Measurements from ENCODE around the gene ZNF225.
"Not testable (repeated sequence)": the region's sequence is repeated elsewhere in the genome, so short reads cannot be mapped to it uniquely, and the experiment has no call there.

The ZNF225 gene

DNA sequence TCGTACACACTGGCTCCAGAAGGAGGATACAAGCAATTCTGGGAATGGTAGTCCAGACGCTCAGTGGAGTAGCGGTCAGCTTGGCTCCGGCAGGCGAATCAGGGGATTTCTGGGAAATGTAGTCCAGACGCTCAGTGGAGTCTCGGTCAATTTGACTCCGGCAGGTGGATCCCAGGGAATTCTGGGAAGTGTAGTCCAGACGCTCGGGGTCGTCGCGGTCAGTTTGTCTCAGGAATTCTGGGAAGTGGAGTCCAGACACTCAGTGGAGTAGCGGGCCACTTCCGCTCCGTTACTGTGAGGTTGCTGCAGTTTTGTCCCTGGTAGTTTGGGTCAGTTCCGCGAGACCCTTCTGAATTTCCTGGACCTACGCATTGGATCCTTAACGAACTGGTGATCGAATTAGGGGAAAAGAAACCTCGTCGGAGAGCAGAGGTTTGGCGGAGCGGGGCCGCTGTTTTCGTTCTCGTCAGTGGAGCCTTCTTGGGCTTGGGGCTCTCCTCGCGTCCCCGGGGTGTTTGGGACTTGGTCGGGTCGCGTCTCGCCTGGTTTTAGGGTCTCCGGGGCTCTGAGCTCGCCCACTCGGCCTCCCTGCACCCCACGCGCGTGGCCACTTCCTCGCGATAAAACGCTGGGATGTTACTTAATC lies at the start of gene ZNF225:
TSS of gene ZNF225 (plus strand) at position 262 of the 646 bp plus-strand sequence. CDS start 2,429 bp downstream, outside the sequence.
- peak; percentile 91 for DNase-seq (ENCODE audit: low spot score)

DNA sequence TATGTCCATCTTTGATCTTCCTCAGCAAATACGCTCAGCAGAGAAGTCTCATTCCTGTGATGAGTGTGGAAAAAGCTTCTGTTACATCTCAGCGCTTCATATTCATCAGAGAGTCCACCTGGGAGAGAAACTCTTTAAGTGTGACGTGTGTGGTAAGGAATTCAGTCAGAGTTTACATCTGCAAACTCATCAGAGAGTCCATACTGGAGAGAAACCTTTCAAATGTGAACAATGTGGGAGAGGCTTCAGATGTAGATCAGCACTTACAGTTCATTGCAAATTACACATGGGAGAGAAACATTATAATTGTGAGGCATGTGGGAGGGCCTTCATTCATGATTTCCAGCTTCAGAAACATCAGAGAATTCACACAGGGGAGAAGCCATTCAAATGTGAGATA lies 46.9 kb upstream of the ZNF225 start:
- DNase-seq (ENCODE audit: low spot score), result no peak

DNA sequence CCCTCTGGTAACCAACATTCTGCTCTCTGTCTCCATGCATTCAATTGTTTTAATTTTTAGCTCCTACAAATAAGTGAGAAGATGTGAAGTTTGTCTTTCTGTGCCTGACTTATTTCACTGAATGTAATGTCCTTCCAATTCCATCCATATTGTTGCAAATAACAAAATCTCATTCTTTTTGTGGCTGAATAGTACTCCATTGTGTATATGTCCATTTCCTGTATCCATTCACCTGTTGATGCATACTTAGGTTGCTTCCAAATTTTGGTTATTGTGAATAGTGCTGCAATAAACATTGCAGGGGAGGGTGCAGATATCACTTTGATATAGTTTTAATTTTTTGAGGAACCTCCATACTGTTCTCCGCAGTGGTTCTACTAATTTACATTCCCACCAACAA lies 43.8 kb upstream of the ZNF225 start:
- DNase-seq (ENCODE audit: low spot score), result no peak

DNA sequence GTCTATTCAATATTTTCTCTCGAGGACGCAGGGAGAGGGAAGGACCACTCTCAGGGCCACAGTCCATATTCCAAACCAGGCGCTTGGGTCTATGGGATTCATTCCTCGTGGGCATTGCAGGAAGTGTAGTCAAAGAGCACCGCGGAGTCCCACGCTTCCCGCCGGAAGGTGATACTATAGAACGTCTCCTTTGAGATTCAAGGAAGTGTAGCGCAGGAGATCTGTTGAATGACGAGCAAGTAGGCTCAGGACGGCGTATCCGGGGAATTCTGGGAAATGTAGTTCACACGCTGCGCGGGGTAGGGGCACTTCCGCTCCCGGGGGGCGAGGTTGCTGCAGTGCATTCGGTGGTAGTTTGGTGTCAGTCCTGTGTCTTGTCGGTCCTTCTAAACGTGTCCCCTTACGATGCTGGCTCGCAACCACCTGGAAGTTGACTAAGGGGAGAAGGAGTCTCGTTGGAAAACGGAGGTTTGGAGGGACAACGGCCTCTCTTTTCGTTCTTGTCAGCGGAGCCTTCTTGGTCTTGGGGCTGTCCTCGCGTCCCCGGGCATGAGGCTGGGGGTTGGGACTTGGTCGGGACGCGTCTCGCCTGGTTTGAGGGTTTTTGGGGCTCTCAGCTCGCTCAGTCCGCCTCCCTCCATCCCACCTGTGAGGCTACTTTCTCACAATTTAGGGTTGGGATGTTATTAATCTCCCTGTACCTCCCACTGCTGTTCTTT lies 41.2 kb upstream of the ZNF225 start, which contains the start of gene ZNF284:
TSS of gene ZNF284 (plus strand) at position 336 of the 719 bp plus-strand sequence. CDS start 4,231 bp downstream, outside the sequence.
- peak; percentile 90 for DNase-seq (ENCODE audit: low spot score)

DNA sequence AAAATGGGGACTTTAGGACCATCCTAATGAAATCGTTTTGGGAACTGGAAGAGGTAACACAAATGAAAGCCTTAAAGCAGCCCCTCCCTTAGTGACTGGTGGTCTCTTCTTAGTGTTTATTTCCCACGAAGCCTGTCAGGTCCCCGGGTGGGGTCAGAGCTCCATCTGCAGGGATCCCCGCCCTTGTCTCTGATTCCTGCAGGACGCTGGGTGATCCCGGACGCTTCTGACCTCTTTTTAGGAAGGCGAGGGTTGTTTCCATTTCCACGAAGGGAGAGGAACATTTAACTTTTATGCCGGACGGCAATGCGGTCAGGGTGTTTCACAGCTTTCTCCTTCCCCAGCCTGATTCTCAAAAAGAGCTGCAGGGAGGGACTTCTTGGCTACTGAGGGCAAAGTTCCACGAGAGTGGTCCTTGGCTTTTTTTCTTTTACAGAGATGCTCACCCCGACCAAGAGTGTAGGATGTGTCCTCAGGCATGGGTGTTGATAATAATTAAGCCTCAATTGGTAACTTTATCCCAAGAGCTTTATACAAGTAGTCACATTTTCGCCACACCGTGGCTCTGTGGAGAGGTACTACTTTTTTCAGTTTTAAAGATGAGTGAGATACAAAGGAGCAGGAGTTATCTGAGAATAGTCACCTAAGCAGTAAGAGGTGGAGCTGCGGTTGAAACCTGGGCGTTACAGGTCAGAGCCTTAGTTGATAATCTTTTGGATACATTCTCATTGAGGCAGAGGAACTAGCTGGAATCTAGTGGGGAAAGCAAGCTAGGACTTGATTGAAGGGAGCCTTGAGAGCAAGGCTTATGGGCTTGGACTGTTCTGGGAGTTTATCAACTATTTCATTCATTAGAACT lies 40.4 kb upstream of the ZNF225 start:
- DNase-seq (ENCODE audit: low spot score), result no peak

DNA sequence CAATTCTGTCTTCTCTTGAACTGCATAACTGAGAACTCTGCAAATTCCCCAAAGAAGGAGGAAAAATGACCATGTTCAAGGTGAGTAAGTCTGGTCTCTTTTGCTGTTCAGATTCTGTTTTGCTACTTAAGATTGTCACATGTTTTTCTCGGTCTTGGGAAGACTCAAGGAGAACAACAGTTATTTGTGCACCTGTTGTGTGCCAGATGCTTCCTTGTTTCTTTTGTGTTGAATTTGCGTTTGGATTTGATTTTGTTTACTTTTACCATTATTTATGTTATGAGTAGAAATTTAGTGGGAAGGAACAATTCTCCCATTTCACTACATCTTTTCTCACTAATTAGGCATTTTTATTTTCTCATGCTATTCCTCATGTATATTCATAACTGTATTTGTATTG lies 36.9 kb upstream of the ZNF225 start:
- DNase-seq (ENCODE audit: low spot score), result no peak

DNA sequence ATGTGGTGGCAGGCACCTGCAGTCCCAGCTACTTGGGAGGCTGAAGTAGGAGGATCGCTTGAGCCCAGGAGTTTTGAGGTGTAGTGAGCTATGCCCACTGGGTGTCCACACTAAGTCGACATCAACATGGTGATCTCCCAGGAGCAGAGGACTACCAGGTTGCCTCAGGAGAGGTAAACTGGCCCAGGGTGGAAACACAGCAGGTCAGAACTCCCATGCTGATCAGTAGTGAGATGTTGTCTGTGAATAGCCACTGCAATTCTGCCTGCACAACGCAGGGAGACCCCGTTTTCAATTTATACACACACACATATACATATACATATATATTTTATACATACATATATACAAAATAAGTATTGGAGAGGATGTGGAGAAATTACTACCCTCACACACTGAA lies 21.1 kb upstream of the ZNF225 start:
- no peak for DNase-seq (ENCODE audit: low spot score)

DNA sequence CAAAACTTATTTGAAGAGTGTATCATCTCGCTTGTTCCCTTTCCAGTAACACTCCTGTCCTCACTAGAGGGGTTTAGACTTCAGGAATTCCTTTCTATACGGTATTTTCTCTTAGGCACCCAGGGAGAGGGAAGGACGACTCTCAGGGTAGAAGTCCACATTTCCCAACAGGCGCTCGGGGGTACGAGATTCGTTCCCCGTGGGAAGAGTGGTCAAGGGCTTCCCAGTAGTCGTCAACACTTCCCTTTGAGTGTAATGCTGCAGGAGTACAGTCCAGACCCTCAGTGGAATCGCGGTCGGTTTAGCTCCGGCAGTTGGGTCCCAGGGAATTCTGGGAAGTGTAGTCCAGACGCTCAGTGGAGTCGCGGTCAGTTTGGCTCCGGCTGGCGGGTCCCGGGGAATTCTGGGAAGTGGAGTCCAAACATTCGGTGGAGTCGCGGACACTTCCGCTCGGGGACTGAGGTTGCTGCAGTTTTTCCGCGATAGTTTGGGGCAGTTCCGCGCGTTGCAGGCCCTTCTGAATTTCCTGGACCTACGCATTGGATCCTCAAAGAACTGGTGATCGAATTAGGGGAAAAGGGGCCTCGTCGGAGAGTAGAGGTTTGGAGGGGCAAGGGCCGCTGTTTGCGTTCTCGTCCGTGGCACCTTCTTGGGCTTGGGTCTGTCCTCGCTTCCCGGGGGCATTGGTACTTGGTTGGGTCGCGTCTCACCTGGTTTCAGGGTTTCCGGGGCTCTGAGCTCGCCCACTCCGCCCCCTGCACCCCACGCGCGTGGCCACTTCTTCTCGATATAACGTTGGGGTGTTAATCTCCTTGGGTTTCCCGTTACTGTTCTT lies 19.1 kb upstream of the ZNF225 start, which contains the start of gene ZNF224:
TSS of gene ZNF224 (plus strand) at position 431 of the 835 bp plus-strand sequence. CDS start 3,513 bp downstream, outside the sequence.
- peak; percentile 84 for DNase-seq (ENCODE audit: low spot score)

DNA sequence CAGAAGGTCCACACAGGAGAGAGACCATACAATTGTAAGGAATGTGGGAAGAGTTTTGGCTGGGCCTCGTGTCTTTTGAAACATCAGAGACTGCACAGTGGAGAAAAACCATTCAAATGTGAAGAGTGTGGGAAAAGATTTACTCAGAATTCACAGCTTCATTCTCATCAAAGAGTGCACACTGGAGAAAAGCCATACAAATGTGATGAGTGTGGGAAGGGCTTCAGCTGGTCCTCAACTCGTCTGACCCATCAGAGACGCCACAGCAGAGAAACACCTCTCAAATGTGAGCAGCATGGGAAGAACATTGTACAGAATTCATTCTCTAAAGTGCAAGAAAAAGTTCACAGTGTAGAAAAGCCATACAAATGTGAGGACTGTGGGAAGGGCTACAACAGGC lies 5.4 kb upstream of the ZNF225 start:
- DNase-seq (ENCODE audit: low spot score), result no peak

DNA sequence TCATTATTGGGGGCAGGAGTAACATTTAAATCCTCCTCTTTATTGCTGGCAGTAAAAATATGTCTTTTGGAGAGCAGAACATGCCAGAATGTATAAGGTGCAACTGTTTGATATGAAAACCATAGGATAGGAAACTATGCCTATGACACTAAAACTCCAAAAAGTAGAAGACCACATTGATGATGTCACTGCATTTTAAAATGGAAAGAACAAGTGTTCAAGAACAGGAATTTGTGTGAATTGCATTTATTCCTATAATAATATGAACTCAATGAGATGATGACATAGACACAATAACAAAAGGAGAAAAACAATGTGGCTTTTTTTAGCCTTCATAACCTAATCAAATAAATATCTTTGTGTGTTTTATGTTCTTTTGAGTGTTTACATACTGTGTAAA lies 3.7 kb upstream of the ZNF225 start:
- DNase-seq (ENCODE audit: low spot score), result no peak

DNA sequence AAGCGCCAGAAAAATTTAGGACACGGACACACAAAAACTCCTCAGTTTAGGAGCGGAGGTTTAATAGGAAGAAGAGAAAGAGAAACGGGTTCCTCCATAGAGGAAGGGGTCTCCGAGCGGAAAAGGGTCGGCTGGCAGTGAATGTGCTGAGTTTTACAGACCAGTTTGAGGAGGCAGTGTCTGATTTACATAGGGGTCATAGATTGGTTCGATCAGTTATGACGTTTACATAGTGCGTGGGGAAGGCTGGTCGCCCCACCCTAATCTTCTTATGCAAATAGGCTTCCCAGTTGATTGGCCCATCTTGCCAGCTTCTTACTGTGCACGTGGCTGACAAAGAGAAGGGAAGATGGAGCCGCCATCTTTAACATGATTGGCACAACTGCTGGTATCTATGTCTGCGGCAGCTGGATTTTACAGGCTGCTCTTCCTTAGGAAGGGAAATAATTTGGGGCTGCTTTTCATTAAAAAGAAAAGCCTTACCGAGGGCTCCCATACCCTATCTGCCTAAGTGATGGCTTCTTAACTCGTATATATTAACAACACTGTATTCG lies 1.2 kb upstream of the ZNF225 start:
- no peak for DNase-seq (ENCODE audit: low spot score)

DNA sequence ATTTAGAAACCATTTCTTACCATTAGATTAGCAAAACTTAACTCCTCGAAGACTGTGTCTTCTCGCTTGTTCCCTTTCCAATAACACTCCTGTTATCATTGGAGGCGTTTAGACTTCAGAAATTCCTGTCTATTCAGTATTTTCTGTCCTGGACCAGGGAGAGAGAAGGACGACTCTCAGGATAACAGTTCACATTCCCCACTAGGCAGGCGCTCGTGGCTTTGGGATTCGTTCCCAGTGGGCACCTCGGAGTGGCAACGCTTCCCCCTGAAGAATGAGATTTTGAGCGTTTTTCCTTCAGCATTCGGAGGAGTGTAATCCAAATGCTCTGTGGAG lies 429 bp upstream of the ZNF225 start:
- no peak for DNase-seq (ENCODE audit: low spot score)

DNA sequence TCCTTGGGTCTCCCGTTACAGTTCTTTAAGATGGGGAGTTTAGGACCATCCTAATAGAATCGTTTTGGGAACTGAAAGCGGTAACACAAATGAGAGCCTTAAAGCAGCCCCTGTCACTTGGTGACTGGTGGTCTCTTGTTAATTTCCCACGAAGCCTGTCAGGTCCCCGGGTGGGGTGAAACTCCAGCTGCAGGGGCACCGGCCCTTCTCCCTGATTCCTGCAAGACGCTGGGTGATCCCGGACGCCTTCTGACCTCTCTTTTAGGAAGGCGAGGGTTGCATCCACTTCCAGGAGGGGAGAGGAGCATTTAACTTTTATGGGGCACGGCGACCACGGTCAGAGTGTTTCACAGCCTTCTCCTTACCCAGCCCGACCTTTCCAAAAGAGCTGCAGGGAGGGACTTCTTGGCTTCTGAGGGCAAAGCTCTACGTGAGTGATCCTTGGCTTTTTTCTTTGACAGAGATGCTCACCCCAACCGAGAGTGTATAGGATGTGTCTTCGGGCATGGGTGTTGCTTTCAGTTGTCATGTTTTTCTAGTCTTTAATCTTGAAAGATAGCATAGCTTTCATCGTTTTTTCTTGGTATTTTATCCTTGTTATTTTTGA lies 688 bp downstream of the ZNF225 start:
- DNase-seq (ENCODE audit: low spot score), result no peak

DNA sequence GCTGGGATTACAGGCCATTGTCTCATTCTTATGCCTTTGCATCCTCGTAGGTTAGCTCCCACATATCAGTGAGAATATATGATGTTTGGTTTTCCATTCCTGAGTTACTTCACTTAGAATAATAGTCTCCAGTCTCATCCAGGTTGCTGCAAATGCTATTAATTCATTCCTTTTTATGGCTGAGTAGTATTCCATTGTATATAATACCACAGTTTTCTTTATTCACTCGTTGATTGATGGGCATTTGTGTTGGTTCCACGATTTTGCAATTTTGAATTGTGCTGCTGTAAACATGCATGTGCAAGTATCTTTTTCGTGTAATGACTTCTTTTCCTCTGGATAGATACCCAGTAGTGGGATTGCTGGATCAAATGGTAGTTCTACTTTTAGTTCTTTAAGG lies 8.0 kb downstream of the ZNF225 start:
- not testable (repeated sequence) for DNase-seq (ENCODE audit: low spot score)

DNA sequence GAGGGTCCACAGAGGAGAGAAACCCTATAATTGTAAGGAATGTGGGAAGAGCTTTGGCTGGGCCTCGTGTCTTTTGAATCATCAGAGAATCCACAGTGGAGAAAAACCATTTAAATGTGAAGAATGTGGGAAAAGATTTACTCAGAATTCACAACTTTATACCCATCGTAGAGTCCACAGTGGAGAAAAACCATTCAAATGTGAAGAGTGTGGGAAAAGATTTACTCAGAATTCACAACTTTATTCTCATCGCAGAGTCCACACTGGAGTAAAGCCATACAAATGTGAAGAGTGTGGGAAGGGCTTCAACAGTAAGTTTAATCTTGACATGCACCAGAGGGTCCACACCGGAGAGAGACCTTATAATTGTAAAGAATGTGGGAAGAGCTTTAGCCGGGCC lies 18.8 kb downstream of the ZNF225 start:
- no peak for DNase-seq (ENCODE audit: low spot score)

DNA sequence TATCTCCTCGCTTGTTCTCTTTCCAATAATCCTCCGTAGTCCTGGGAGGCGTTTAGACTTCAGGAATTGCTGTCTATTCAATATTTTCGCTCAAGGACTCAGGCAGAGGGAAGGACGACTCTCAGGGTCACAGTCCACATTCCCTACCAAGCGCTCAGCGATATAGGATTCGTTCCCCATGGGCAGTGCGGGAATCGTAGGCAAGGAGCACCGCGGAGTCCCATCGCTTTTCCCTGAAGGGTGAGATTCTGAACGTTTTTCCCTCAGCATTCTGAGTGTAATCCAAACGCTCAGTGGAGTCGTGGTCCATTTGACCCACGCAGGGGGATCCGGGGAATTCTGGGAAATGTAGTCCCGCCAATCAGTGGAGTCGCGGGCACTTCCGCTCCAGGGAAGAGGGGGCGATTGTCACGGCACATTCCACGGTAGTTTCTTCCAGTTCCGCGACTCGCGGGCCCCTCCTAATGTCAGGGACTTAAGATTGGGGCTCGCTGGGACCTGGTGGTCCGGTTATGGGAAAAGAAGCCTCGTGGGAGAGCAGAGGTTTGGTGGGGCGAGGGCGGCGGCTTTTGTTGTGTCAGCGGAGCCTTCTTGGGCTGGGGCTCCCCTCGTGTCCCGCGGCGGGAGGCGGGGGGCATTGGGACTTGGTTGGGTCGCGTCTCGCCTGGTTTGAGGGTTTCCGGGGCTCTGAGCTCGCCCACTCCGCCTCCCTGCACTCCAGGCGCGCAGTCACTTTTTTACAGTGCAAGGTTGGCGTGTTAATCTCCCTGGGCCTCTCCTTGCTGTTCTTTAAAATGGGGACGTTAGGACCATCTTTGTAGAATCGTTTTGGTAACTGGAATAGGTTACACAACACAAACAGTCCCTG lies 28.2 kb downstream of the ZNF225 start, which contains the start of gene ZNF234:
TSS of gene ZNF234 (plus strand) at position 364 of the 868 bp plus-strand sequence. CDS start 3,079 bp downstream, outside the sequence.
- peak; percentile 72 for DNase-seq (ENCODE audit: low spot score)

DNA sequence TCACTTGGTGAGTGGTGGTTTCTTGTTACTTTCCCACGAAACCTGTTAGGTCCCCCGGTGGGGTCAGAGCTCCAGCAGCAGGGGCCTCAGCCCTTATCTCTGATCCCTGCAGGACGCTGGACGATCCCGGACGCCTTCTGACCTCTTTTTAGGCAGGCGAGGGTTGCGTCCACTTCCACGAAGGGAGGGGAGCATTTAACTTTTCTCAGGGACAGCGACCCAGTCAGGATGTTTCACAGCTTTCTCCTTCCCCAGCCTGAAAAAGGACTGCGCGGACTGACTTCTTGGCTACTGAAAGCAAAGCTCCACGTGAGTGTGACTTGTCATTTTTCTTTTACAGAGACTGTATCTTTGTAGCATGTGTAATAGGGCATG lies 28.8 kb downstream of the ZNF225 start:
- DNase-seq (ENCODE audit: low spot score), result no peak

DNA sequence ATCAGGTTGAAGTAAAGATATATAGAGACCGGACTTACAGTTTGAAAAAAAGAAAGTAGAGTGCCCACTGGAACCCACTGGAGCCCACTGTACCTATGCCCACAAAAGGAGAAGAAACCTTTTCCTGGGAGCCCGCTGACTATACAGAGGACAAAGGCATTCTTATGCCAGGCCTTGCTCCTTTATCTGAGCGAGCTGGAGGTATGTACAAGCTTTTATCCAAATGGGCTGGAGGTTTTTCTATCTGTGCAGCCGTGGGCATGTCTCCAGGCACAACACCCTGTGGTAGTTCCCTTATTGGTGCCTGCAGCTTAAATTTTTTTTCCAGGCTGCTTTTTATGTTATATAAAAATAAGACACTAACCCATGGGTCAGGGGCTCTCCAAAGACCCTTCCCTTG lies 36.6 kb downstream of the ZNF225 start:
- no peak for DNase-seq (ENCODE audit: low spot score)

DNA sequence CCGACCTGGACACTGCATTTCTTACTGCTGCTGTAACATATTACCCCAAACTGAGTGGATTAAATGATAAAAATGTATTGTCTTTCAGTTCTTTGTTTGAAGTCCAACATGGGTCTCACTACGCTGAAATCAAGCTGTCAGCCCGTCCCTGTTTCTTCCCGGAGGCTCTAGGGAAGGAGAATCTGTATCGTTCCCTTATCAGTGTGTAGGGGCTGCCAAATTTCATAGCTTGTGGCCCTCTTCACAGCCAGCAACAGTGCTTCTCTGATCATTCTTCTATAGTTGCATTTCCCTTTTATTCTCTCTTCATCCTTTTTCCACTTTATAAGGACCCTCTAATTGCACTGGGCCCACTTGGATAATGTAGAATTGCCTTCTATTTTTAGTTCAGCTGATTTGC lies 38.3 kb downstream of the ZNF225 start:
- DNase-seq (ENCODE audit: low spot score), result no peak

DNA sequence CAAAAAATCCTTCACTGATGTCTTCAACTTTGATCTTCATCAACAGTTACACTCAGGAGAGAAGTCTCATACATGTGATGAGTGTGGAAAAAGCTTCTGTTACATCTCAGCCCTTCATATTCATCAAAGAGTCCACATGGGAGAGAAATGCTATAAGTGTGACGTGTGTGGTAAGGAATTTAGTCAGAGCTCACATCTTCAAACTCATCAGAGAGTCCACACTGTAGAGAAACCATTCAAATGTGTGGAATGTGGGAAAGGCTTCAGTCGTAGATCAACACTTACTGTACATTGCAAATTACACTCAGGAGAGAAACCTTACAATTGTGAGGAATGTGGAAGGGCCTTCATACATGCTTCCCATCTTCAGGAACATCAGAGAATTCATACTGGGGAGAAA lies 43.3 kb downstream of the ZNF225 start:
- DNase-seq (ENCODE audit: low spot score), result no peak
